Activated T-helper 1 cell treated with Interleukin-2 at 50 U/mL for 16 hours (primary cell): ENCODE data around the gene SERHL2.
"Not testable (repeated sequence)": the region's sequence is repeated elsewhere in the genome, so short reads cannot be mapped to it uniquely, and the experiment has no call there.

Source experiments
- DNase-seq: peaks from one replicate; pipeline ENCODE4 v3.0.0-alpha.2; 2020; ENCODE audit warnings: low read depth

The SERHL2 gene

DNA sequence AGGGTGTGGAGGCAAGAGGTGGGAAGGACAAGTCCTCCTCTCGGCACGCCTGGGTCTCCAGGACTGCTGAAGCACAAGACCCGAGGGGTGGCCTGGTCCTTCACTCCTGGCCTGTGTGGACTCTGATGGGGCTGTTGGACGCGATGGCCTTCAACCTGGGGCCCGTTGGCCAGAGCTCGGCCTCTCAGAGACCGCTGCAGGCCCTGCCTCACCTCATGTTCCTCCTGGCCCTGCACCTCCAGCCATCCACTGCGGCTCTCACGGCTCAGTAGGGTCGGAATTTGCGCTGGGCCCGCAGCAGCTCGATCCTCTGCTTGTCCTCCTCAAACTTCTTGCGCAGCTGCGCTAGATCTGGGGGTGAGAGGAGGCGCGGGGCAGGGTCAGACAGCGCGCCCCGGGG, 20.7 kb downstream of the SERHL2 start:
- not testable (repeated sequence) for DNase-seq

DNA sequence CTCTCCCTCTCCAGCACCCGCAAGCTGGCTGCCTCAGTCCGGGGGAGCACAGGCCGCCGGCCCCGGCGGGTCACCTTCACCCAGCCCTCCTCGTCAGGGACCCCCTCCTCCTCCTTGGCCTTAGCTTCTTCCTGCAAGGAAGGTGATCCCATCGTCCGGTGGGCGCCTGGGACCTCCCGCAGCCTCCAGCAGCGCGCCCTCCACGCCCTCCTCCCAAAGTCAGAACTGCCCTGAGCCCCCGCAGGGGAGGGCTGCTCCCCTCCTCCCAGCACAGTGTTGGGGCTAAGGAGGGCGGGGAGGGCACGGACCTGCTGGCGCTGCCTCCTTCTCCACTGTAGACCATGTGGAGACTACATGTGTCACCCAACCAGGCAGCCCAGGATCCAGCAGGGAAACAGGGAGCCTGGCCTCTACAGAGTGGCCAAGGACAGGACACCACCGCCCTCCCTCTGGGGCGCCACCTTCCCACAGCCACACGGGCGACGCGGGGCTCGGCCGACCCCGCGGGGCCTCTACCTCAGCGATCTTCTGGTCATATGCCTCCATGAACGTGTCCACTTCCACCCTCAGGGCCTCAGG, 22.3 kb downstream of the SERHL2 start:
- DNase-seq: not testable (repeated sequence)

DNA sequence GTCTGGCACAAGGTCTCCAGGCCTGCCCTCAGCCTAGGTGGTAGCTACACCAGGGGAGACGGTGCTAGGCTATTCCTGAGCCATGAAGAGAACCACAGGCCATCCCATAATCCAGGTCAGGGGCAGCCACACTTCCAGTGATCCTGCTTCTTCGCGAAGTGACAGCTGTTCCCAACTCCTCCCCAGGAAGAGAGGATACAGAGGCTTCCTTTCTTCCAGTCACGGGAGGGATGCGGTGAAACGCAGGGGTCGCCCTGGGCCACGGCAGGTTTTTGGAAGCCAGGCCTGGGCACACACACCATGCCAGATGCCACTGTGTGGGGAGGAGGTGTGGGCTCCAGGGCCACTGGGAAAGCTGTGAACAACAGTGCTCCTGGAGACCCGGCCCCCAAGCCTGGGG, 23.4 kb downstream of the SERHL2 start:
- not testable (repeated sequence) for DNase-seq

GRCh38 chr22:42577623-42578240, 24.0 kb downstream of the SERHL2 start:
- no peak for DNase-seq

GRCh38 chr22:42580040-42580439, 26.3 kb downstream of the SERHL2 start:
- DNase-seq: not testable (repeated sequence)

DNA sequence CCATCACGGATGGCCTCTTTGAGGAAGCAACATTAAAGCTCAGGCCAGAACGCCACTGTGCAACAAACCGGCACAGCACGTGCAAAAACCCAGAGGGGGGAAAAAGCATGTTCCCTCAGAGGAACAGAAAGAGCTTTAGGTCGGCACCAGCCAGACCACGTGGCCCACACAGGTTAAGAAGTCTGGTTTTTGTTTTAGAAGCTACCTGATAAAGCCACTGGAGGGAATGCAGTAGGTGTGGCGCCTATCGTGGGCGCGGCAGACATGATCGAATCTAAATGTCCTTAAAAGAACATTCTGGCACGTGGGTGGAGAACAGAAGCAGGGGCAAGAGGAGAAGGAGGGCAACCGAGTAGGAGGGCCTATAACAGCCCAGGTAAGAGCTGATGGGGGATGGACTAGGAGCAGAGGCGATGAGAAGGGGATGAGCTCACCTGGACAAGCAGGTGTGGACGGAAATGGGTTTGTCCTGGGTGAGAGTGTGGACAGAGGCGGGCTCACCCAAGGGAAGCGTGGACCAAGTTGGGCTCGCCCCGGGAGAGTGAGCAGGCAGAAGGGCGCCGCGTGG, 27.5 kb downstream of the SERHL2 start:
- DNase-seq: not testable (repeated sequence)

DNA sequence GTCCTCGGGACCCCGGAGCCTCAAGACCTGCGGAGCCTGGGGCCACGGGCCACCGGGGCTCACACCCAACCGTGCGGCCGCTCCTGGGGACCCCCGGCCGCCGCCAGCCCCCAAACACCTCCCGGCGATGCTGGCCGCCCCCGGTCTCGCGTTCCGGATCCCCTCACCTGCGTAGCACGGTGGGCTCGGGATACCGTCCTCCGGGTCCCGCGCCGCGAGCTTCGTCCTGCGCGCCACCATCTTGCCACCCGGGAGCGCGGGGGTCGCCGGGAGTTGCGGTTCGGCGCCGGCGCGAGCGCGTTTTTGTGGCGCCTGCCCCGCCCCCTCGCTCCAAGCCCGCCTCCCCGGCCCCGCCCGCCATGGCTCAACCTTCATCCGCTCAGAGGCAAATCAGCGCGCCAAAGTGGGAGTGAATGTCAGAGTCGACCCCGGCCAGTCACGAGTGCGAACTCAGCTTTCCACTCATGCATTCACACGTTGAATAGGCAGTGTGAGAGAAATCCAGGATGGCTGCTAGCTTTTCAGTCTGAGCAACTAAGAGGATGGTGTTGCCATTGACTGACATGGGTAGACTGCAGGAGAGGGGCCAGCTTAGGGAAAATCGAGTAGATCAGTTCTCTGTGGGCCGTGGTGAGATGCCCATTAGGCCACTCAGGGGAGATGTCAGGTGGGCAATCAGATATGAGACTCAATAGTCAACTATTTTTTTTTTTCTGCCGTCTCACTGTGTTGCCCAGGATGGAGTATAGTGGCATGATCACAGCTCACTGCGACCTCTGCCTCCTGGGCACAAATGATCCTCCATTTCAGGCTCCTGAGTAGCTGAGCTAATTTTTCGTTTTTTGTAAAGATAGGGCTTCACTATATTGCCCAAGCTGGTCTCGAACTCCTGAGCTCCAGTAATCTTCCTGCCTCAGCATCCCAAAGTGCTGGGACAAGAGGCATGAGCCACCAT, 28.3 kb downstream of the SERHL2 start:
- DNase-seq: peak; percentile 74

- DNase-seq: no peak
Observed at GRCh38 chr22:42582987-42583386, 29.2 kb downstream of the SERHL2 start.

DNA sequence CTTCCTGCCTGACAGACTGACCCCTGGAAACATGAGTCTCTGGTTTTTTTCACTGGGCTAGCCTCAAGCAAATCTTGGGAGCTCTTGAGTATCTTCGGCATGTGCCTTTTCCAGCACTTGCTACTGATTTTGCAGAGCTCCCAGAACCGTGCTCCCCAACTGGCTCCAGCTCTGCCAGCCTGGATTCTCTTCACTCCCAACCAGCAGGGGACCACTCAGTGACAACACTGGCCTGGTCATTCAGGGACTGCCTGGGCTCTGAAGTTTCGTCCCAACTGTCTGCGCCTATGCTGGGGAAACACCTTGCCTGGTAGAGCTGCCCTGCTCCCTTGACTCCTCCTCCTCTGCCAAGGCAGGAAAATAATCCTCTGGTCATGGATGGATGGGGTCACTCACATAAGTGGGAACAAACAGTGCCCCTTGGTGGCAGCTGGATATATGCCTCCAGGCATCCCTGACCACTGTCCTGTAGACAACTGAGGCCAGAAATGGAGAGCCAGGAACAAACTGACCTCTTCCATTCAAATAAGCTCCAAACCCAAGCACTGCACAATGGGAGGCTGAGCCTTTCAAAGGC, 30.7 kb downstream of the SERHL2 start:
- DNase-seq: no peak

DNA sequence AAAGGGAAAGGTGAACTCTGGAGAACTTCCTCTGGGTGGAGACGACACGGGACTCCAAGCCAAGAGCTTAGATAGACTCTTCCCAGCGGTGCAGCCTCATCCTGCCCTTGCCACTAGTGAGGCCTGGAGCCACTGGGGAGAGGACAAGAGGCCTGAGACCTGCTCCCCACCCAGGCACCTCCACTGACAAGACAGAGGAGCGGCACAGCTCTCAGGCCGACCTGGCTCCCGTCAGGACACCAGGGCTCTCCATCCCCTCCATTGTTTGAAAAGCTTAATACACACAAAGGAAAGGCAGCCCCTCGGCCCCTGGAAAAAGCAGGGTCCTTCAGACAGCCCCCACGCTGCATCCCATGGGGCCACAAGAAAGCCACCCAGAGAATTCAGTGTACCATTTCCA, 31.3 kb downstream of the SERHL2 start:
- DNase-seq: no peak

DNA sequence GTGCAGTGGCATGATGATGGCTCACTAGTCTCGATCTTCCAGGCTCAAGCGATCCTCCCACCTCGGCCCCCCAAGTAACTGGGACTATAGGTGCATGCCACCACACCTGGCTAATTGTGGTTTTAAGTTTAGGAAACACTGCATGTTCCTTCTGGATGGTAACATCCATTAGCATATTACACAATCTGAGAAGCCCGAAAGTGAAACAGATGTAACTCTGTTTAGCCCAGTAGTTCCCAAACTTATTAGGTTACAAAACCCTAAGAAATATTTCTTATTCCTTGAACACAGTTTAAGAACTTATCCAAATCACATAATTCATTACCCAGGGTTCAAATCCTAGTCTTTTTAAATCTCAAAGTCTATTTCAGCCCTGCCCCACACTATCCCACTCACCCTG, 32.6 kb downstream of the SERHL2 start:
- no peak for DNase-seq

DNA sequence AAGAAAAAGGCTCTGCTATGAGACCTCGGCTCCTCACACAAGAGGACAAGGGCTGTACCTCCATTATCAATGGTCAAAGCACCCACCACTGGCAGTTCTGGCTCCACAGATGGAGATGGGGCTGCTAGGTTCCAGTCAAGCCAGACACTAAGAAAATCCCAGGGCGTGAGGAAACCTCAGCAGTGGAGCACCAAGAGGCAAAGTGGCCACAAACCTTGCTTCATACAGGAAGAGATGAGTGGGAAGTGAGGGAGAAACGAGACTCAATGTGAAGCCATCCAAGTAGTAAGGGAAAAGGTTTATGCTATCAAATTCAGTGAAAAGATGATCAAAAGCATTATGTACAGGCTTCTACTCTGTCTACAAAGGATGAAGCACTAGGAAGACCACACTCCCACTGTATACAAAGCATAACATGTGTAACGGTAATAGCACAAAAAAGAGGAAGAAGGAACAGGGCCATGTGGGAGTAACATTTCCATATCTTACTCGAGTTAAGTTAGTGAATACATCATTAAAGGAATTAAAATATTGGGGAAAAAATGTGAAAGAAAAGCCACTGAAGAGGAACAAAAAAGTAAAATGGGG, 33.9 kb downstream of the SERHL2 start:
- no peak for DNase-seq

- no peak for DNase-seq
Observed at GRCh38 chr22:42591987-42592386, 38.2 kb downstream of the SERHL2 start.

- no peak for DNase-seq
Observed at GRCh38 chr22:42595434-42595833, 41.7 kb downstream of the SERHL2 start.

- DNase-seq: no peak
Observed at GRCh38 chr22:42596336-42596735, 42.6 kb downstream of the SERHL2 start.

DNA sequence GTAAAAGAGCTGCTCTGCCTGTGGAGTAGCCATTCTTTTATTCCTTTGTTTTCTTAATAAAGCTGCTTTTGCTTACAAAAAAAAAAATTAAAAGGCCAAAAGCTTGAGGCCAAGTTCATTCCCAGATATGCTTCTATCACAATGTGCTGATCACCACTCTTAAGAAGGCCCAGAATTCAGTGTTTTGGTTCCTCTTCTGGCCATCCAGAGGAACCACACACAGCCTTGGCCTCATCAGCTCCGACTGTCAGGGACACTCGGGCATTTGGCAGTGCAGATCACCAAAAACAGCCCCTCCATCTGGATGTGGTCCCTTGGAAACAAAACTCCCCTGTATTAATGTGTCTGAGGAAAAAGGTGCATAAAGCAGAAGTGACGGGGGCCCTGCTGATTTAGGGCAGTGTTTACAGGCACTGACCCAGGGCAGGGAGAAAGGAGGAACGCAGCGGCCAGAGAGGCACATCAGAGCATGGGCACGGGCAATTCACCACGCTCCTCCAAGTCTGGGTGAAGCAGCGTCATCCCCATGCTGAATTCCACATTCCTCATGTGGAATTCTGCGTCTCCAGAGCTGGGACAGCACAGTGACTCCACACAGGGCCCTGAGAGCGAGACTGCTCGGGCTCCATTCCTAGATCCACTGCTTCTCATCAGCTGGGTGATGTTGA, 43.2 kb downstream of the SERHL2 start:
- DNase-seq: no peak

DNA sequence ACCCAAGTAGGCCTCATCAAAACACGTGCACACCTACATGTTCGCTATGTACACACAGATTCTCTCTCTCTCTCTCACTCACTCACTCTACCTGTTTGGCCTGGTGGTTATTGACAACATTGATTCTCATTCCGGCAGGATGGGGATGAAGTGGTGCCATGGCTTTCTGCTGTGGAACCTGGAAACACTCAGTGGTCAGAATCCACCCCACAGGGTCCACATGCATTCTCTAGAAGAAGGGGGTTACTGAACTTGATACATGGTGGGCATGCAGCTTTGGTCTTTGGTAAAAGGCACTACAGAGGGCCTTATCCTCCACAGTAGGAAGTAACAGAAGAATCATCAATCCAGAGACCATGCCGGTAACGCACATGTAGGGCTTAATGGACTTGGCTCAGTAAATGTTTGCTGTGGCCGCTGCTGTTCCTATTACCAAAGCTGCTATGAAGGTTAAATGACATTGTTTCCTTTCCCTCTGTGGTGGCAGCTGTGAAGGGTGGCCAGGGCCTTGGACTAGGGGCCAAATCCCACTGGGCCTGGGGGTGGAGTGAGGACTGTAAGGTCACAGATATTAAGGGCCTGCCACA, 48.2 kb downstream of the SERHL2 start:
- DNase-seq: no peak

GRCh38 chr22:42602470-42602869, 48.7 kb downstream of the SERHL2 start:
- no peak for DNase-seq

DNA sequence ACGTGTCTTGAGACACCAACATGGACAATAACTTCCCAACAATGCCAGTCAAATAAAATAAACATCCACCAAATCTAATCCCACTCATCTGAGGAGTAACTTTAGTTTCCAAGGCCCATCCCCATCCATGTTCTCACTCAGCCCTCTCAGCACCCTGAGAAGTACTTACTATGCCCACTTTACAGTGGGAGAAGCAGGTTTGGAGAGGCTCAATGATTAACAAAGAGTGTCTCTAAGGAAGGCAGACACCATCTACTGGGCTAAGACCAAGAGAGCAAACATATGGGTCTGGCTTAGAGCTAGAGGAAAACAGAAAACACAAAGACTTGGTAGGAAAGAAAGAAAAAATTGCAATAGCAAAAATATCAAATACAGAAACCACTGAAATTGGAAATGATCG, 49.7 kb downstream of the SERHL2 start:
- no peak for DNase-seq

DNA sequence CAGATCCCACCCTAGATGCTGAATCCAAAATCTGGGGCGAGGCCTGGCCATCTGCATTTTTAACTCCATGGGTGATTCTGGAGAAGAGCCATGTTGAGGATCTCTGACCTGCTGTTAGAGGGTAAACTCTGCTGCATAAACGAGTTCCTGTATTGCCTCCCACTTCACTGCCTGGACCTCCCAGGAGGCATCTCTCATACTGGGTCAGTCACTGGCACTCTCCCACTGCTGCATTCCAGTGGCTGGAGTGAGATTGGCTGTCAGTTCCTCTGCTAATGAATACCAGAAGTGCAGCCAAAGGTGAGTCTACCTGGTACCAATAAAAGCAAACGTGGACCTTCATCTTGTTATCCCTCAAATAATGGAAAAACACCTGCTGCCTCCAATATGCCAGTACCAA, 50.6 kb downstream of the SERHL2 start:
- no peak for DNase-seq

DNA sequence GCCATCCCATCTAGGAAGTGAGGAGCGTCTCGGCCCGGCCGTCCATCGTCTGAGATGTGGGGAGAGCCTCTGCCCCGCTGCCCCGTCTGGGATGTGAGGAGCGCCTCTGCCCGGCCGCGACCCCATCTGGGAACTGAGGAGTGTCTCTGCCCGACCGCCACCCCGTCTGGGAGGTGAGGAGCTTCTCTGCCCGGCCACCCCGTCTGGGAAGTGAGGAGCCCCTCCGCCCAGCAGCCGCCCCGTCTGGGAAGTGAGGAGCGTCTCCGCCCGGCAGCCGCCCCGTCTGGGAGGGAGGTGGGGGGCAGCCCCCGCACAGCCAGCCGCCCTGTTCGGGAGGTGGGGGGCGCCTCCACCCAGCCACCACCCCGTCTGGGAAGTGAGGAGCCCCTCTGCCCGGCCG, 53.9 kb downstream of the SERHL2 start:
- DNase-seq: not testable (repeated sequence)
